HG03139 (cell line): ENCODE data around the gene OR9K2.
"Not testable (repeated sequence)": the region's sequence is repeated elsewhere in the genome, so short reads cannot be mapped to it uniquely, and the experiment has no call there.

Source experiments
- ATAC-seq: cut with Tn5 transposase; IDR thresholded peaks from one replicate; pipeline ENCODE4 v1.9.1; 2021; ENCODE audit not compliant: unreplicated experiment

OR9K2 gene

GRCh38 chr12:55126106-55126505 lies at the start of gene OR9K2:
TSS of gene OR9K2 (plus strand) at chr12:55126406. CDS start at chr12:55129835, 3,429 bp downstream.
- ATAC-seq = no peak

DNA sequence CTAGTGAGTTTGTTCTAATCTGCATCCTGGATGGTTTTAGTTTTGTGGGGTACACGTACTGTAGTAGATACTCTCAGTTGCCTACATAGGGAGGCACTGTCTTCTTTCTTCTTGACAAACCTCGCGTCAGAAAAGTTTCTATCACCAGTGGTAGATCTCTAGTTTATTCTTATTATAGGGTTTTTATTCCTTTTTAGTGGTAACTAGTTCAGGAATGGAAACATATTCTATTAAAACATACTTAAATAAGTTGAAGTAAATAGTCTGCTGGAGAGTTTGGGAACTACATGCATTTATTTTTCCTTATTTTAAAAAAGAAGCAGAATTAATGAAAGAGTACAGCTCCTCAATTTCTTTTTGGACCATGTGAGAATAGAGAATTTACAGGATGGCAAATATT lies 33.6 kb upstream of the OR9K2 start:
- ATAC-seq = no peak

DNA sequence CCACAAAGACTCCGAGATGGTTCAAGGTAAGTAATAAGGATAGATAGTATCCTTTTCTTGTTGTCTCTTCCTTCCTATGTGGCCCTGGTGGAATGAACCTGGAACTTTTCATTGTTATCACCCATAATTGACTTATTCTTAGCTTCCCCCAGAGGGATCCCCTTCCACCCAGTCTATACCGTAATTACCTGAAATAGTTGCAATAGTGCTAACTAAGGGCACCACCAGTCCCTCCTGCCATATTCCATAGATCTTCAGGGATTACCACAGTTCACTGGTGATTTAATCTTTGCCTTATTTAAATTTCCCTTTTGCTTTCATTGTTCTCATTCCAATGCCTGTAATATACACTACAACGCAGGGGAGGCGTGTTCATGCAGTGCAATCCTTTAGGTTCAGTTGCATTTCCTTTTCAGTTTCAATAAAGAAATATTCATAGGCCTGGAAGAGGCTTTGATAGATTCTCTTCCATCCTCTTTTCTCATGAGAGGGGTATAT lies 13.8 kb upstream of the OR9K2 start:
- no peak for ATAC-seq

DNA sequence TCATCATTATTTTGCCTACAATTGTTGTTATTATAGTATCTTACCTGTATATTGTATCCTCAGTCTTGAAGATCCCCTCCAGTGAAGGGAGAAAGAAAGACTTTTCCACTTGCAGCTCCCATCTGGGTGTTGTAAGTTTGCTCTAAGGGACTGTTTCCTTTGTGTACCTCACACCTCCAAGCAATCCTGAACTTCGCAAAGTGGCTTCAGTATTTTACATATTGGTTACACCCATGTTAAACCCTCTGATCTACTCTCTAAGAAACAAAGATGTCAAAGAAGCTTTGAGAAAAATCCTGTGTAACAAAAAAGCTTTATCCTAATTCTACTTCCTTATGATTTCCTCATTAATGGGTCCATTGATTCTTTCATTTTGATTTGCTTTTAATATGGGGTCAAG lies 10.1 kb upstream of the OR9K2 start:
- no peak for ATAC-seq

DNA sequence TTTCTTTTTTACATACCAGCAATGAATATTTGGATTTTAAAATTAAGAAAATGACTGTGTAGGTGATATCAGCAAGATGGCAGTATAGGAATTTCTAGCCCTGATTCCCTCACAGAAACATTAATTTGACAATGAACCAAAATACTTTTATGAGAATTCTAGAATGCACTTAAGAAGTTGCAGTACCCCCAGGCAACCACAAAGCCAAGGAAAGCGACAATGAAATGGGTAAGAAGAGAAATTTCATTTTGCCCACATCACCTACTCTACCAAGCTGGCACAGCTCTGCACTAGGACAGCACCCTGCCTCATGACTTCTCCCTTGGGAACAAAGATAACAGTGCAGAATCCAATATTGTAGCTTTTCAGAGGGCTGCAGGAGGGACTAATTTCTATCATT lies 6.6 kb downstream of the OR9K2 start:
- ATAC-seq = no peak

GRCh38 chr12:55142669-55143565 lies 16.7 kb downstream of the OR9K2 start:
- ATAC-seq = no peak

- no peak for ATAC-seq
Observed at GRCh38 chr12:55143566-55143870, 17.3 kb downstream of the OR9K2 start.

DNA sequence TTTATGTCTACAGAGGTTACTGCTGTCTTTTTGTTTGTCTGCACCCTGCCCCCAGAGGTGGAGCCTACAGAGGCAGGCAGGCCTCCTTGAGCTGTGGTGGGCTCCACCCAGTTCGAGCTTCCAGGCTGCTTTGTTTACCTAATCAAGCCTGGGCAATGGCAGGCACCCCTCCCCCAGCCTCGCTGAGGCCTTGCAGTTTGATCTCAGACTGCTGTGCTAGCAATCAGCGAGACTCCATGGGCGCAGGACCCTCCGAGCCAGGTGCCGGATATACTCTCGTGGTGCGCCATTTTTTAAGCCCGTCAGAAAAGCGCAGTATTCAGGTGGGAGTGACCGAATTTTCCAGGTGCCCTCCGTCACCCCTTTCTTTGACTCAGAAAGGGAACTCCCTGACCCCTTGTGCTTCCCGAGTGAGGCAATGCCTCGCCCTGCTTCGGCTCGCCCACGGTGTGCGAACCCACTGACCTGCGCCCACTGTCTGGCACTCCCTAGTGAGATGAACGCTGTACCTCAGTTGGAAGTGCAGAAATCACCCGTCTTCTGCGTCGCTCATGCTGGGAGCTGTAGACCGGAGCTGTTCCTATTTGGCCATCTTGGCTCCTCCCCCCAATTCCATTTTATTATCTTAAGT lies 40.9 kb downstream of the OR9K2 start:
- not testable (repeated sequence) for ATAC-seq

- no peak for ATAC-seq
Observed at GRCh38 chr12:55171445-55171844, 45.2 kb downstream of the OR9K2 start.

GRCh38 chr12:55171846-55172245 lies 45.6 kb downstream of the OR9K2 start:
- not testable (repeated sequence) for ATAC-seq

- ATAC-seq = no peak
Observed at GRCh38 chr12:55172686-55173085, 46.5 kb downstream of the OR9K2 start.

- no peak for ATAC-seq
Observed at GRCh38 chr12:55173456-55173855, 47.2 kb downstream of the OR9K2 start.
